DND-41 (cell line): ENCODE data around the gene IGFBP4.

Source experiments
- ATAC-seq: fragments of 200-7000 bp; cut with Tn5 transposase; 3 replicates; pipeline ENCODE4 v1.9.1; 2021; ENCODE audit warnings: low read depth; ENCODE audit not compliant: insufficient read depth
- DNase-seq: peaks from one replicate; pipeline ENCODE4 v3.0.0-alpha.2; 2020
- H2AFZ ChIP-seq: 2 replicates; pipeline ENCODE4 v1.6.0; 2012; ENCODE audit warnings: low read depth, low read length
- H3K27ac ChIP-seq: 2 replicates; pipeline ENCODE4 v1.5.1; 2012; ENCODE audit warnings: low read length, inconsistent platforms
- H3K27me3 ChIP-seq: fragments of 200-600 bp; sonication (generic); 2 replicates; pipeline ENCODE4 v1.6.0; 2012; ENCODE audit warnings: low read length, mild to moderate bottlenecking, inconsistent platforms; ENCODE audit not compliant: insufficient read depth, poor library complexity
- H3K36me3 ChIP-seq: 2 replicates; pipeline ENCODE4 v1.5.1; 2012; ENCODE audit warnings: low read length, inconsistent platforms; ENCODE audit not compliant: insufficient read depth
- H3K4me1 ChIP-seq: 2 replicates; pipeline ENCODE4 v1.5.1; 2012; ENCODE audit warnings: mild to moderate bottlenecking, low read length; ENCODE audit not compliant: insufficient read depth
- H3K4me2 ChIP-seq: 2 replicates; pipeline ENCODE4 v1.6.0; 2012; ENCODE audit warnings: mild to moderate bottlenecking, moderate library complexity, low read length, inconsistent platforms; ENCODE audit not compliant: insufficient read depth
- H3K4me3 ChIP-seq, 2 experiments: fragments of 200-600 bp in 1 of 2; shearing (Covaris generic) in 1 of 2; 2 replicates each; pipeline ENCODE4 v1.5.1; 2012 to 2016; ENCODE audit warnings: inconsistent platforms in 2 of 2, low read length in 2 of 2, mild to moderate bottlenecking in 2 of 2, low read depth in 1 of 2, moderate library complexity in 1 of 2
- H3K79me2 ChIP-seq: 2 replicates; pipeline ENCODE4 v1.6.0; 2012; ENCODE audit warnings: low read length, inconsistent platforms; ENCODE audit not compliant: insufficient read depth
- H3K9ac ChIP-seq: 2 replicates; pipeline ENCODE4 v1.6.0; 2012; ENCODE audit warnings: low read depth, mild to moderate bottlenecking, inconsistent platforms, low read length, moderate library complexity
- H3K9me3 ChIP-seq: 2 replicates; pipeline ENCODE4 v1.5.1; 2012; ENCODE audit warnings: low read length, moderate library complexity, mild to moderate bottlenecking, inconsistent platforms; ENCODE audit not compliant: insufficient read depth, severe bottlenecking
- H4K20me1 ChIP-seq: 2 replicates; pipeline ENCODE4 v1.6.0; 2012; ENCODE audit warnings: low read length; ENCODE audit not compliant: insufficient read depth
- EZH2 ChIP-seq: IDR thresholded peaks from 3 replicates; pipeline ENCODE4 v1.6.1; 2012; ENCODE audit warnings: borderline replicate concordance, low read depth, mild to moderate bottlenecking, moderate library complexity, low read length, inconsistent platforms; ENCODE audit not compliant: severe bottlenecking
- TF ChIP-seq, protein P1 (sequence below): IDR thresholded peaks from 2 replicates; pipeline ENCODE4 v1.5.1; 2012; ENCODE audit warnings: borderline replicate concordance, low read length, moderate library complexity, mild to moderate bottlenecking; ENCODE audit not compliant: poor library complexity, severe bottlenecking; ENCODE audit errors: extremely low read depth

IGFBP4 gene

DNA sequence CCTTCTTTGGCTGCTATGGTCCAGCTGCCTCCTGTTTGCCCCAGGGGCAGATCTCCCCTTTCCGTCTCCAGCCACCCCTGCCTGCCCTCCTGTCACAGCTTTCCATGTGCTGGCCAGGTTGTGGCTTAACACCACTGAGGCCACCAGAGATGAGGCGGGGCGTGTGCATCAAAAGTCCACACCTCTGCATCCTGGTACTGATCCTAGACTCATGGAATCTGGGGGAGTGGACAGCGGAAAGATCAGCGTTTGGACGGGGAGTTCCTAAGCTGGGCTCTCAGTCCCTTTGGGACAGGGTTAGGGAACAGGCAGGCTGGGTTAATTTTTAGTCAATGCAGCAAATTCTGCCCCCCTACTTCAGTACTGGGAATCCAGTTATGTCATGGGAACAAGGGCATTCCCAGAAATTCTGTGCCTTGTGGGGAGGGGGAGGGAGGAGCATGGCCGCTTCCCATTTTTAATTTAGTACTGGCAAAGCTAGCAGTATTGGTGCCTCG is 3.9 kb downstream of the IGFBP4 start:
- Histone ChIP-seq H3K4me2 (peak overlapping the region; percentile 50), H3K36me3 (peaks cover 8% of the 10 kb centered on the region; the same call in 1 of the 2 replicates), H3K9ac (peak overlapping the region; percentile 34), H3K9me3 (no peaks in the 10 kb centered on the region), H2AFZ (no peak overlapping the region), H3K27me3 (no peaks in the 10 kb centered on the region), H4K20me1 (no peaks in the 10 kb centered on the region), H3K4me3 (peak overlapping the region in 1 of 2 experiments; percentile 27; a peak in 2 of 4 replicates), H3K79me2 (peaks cover 70% of the 10 kb centered on the region), H3K4me1 (peaks cover 64% of the 10 kb centered on the region), H3K27ac (peak overlapping the region; percentile 74)
- DNase-seq (no peak), ATAC-seq (no peak)
- TF ChIP-seq EZH2: no peak
- TF ChIP-seq, protein P1, sequence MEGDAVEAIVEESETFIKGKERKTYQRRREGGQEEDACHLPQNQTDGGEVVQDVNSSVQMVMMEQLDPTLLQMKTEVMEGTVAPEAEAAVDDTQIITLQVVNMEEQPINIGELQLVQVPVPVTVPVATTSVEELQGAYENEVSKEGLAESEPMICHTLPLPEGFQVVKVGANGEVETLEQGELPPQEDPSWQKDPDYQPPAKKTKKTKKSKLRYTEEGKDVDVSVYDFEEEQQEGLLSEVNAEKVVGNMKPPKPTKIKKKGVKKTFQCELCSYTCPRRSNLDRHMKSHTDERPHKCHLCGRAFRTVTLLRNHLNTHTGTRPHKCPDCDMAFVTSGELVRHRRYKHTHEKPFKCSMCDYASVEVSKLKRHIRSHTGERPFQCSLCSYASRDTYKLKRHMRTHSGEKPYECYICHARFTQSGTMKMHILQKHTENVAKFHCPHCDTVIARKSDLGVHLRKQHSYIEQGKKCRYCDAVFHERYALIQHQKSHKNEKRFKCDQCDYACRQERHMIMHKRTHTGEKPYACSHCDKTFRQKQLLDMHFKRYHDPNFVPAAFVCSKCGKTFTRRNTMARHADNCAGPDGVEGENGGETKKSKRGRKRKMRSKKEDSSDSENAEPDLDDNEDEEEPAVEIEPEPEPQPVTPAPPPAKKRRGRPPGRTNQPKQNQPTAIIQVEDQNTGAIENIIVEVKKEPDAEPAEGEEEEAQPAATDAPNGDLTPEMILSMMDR: no peak

DNA sequence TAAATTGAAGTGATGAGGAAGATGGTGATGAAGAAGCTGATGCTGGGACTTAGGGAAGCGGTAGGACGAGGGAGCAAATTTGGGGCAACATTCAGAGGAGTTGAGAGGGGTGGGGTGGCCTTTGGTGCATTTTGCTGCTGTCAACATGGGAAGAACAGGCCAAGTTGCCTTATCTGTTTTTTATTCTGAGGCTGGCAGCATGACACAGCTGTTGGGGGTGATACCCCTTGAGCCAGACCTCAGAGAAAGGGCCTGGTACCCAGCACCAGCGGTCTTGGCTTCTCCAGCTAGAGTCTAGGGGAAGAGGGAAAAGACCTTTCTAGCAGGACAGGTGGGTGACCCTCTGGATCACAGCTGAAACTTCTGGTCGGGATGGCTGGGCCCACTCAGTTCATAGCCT is 4.6 kb downstream of the IGFBP4 start:
- H3K4me1 ChIP-seq: peaks cover 58% of the 10 kb centered on the region
- H3K79me2 ChIP-seq: peaks cover 70% of the 10 kb centered on the region
- no peaks in the 10 kb centered on the region for H3K27me3 ChIP-seq
- H2AFZ ChIP-seq: no peak overlapping the region
- DNase-seq: no peak
- no peak for TF ChIP-seq EZH2
- TF ChIP-seq, protein P1: no peak
- H3K9me3 ChIP-seq: no peaks in the 10 kb centered on the region
- ATAC-seq: no peak; the same call in 2 of the 3 replicates
- H3K27ac ChIP-seq: peak overlapping the region; percentile 74
- H3K9ac ChIP-seq: peak overlapping the region; percentile 34
- H3K4me3 ChIP-seq: peak overlapping the region in 1 of 2 experiments; percentile 27; a peak in 1 of 4 replicates
- H3K4me2 ChIP-seq: peak overlapping the region; percentile 50
- H4K20me1 ChIP-seq: no peaks in the 10 kb centered on the region
- H3K36me3 ChIP-seq: peaks cover 13% of the 10 kb centered on the region

DNA sequence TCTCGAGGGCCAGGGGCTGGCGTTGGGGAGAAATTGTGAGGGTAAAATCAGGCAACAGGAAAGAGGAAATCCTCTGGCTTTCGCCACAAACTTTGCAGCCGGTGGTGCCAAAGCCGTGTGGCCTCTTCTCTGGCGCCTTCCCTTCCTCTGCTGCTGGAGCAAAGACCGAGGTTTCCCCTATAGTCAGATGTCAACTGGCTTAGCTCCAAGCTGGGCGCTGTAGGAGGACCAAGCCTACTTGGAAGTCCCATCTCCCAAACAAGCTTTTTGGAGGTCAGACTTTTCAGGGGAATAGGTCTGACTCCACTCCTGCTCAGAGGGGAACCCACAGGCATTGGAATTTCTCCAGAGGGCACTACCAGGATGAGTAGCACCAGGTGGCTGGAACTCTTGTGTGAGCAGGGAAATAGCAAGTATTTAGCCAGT is 5.0 kb downstream of the IGFBP4 start:
- peaks cover 70% of the 10 kb centered on the region for H3K79me2 ChIP-seq
- peak; percentile 73 for DNase-seq
- peak; percentile 56 for ATAC-seq
- H3K4me1 ChIP-seq: peaks cover 55% of the 10 kb centered on the region
- no peak overlapping the region for H2AFZ ChIP-seq
- peak overlapping the region in 1 of 2 experiments; percentile 27; a peak in 1 of 4 replicates for H3K4me3 ChIP-seq
- H3K9me3 ChIP-seq: no peaks in the 10 kb centered on the region
- TF ChIP-seq, protein P1: no peak
- no peak for TF ChIP-seq EZH2
- peak overlapping the region; percentile 74 for H3K27ac ChIP-seq
- peaks cover 17% of the 10 kb centered on the region for H3K36me3 ChIP-seq
- no peaks in the 10 kb centered on the region for H3K27me3 ChIP-seq
- H3K4me2 ChIP-seq: peak overlapping the region; percentile 50
- peak overlapping the region; percentile 34 for H3K9ac ChIP-seq
- H4K20me1 ChIP-seq: no peaks in the 10 kb centered on the region
